H9 (cell line): Measurements from ENCODE around the gene SPTBN1. TPM values are rescaled to one million over a fixed set of nuclear protein-coding genes. Genes with fewer than 3 reads are reported as not detected.

Experiments
- DNase-seq: peaks from one replicate; pipeline ENCODE4 v3.0.0-alpha.2; 2017
- H2AFZ ChIP-seq: one replicate; pipeline ENCODE4 v1.6.1; 2013; ENCODE audit warnings: mild to moderate bottlenecking, low read length, control low read depth, moderate library complexity
- H2AK5ac ChIP-seq: 2 replicates; pipeline ENCODE4 v1.6.1; 2013; ENCODE audit warnings: low read length, control low read depth, mixed read lengths; ENCODE audit not compliant: insufficient read length
- H2BK120ac ChIP-seq: one replicate; pipeline ENCODE4 v1.6.1; 2013; ENCODE audit warnings: low read depth, mild to moderate bottlenecking, low read length, control low read depth, inconsistent platforms; ENCODE audit not compliant: poor library complexity, severe bottlenecking
- H2BK12ac ChIP-seq: 2 replicates; pipeline ENCODE4 v1.6.1; 2013; ENCODE audit warnings: low read length, control low read depth, mixed read lengths, low read depth; ENCODE audit not compliant: insufficient read length
- H2BK15ac ChIP-seq: 2 replicates; pipeline ENCODE4 v1.6.1; 2013; ENCODE audit warnings: low read depth, low read length, control low read depth
- H2BK20ac ChIP-seq: one replicate; pipeline ENCODE4 v1.6.1; 2013; ENCODE audit warnings: low read depth, mild to moderate bottlenecking, low read length, control low read depth, inconsistent platforms; ENCODE audit not compliant: poor library complexity, severe bottlenecking
- H2BK5ac ChIP-seq: 2 replicates; pipeline ENCODE4 v1.6.1; 2013; ENCODE audit warnings: low read length, control low read depth, mixed read lengths; ENCODE audit not compliant: insufficient read length
- H3K14ac ChIP-seq: 2 replicates; pipeline ENCODE4 v1.6.1; 2013; ENCODE audit warnings: low read length, control low read depth; ENCODE audit not compliant: insufficient read depth
- H3K18ac ChIP-seq: 2 replicates; pipeline ENCODE4 v1.6.1; 2013; ENCODE audit warnings: low read depth, mild to moderate bottlenecking, mixed read lengths, low read length, control low read depth; ENCODE audit not compliant: insufficient read length
- H3K23ac ChIP-seq: 2 replicates; pipeline ENCODE4 v1.6.1; 2013; ENCODE audit warnings: low read length, control low read depth, mixed read lengths, low read depth; ENCODE audit not compliant: insufficient read length
- H3K23me2 ChIP-seq: 2 replicates; pipeline ENCODE4 v1.6.1; 2013; ENCODE audit warnings: low read depth, mild to moderate bottlenecking, mixed read lengths, low read length, control low read depth; ENCODE audit not compliant: insufficient read length, poor library complexity, severe bottlenecking
- H3K27ac ChIP-seq: 2 replicates; pipeline ENCODE4 v1.5.1; 2013; ENCODE audit warnings: low read length, control low read depth, mixed read lengths, low read depth; ENCODE audit not compliant: insufficient read length
- H3K27me3 ChIP-seq: 2 replicates; pipeline ENCODE4 v1.6.1; 2013; ENCODE audit warnings: low read length, control low read depth, inconsistent platforms; ENCODE audit not compliant: insufficient read depth
- H3K4ac ChIP-seq: 2 replicates; pipeline ENCODE4 v1.6.1; 2013; ENCODE audit warnings: low read depth, mild to moderate bottlenecking, control low read depth, inconsistent platforms, low read length, moderate library complexity
- H3K4me1 ChIP-seq: 2 replicates; pipeline ENCODE4 v1.6.1; 2013; ENCODE audit warnings: low read length, control low read depth, inconsistent platforms; ENCODE audit not compliant: insufficient read depth
- H3K4me2 ChIP-seq: 2 replicates; pipeline ENCODE4 v1.6.1; 2013; ENCODE audit warnings: low read length, control low read depth, mixed read lengths; ENCODE audit not compliant: insufficient read length, insufficient read depth
- H3K56ac ChIP-seq: 2 replicates; pipeline ENCODE4 v1.6.1; 2013; ENCODE audit warnings: low read depth, mild to moderate bottlenecking, mixed read lengths, low read length, control low read depth; ENCODE audit not compliant: insufficient read length
- H3K79me1 ChIP-seq: 2 replicates; pipeline ENCODE4 v1.6.1; 2013; ENCODE audit warnings: low read depth, mild to moderate bottlenecking, moderate library complexity, low read length, control low read depth, inconsistent platforms; ENCODE audit not compliant: insufficient read depth, poor library complexity, severe bottlenecking
- H3K79me2 ChIP-seq: 2 replicates; pipeline ENCODE4 v1.6.1; 2013; ENCODE audit warnings: low read length, control low read depth, inconsistent platforms; ENCODE audit not compliant: insufficient read depth
- H3K9ac ChIP-seq: 2 replicates; pipeline ENCODE4 v1.6.1; 2013; ENCODE audit warnings: low read length, control low read depth, mixed read lengths; ENCODE audit not compliant: insufficient read length; ENCODE audit errors: extremely low read depth
- H3K9me3 ChIP-seq: one replicate; pipeline ENCODE4 v1.6.1; 2013; ENCODE audit warnings: low read depth, low read length, inconsistent platforms; ENCODE audit not compliant: control insufficient read depth
- H3T11ph ChIP-seq: one replicate; pipeline ENCODE4 v1.6.1; 2013; ENCODE audit warnings: mild to moderate bottlenecking, low read length, control low read depth, inconsistent platforms
- H4K20me1 ChIP-seq: one replicate; pipeline ENCODE4 v1.6.1; 2013; ENCODE audit not compliant: control insufficient read depth, insufficient read length, insufficient read depth
- H4K5ac ChIP-seq: 2 replicates; pipeline ENCODE4 v1.6.1; 2013; ENCODE audit warnings: low read depth, mild to moderate bottlenecking, mixed read lengths, low read length, control low read depth; ENCODE audit not compliant: insufficient read length
- H4K8ac ChIP-seq: replicated peaks from 2 replicates; pipeline ENCODE4 v1.6.1; 2013; ENCODE audit warnings: low read length, control low read depth, mixed read lengths, low read depth; ENCODE audit not compliant: insufficient read length
- H4K91ac ChIP-seq: 2 replicates; pipeline ENCODE4 v1.6.1; 2013; ENCODE audit warnings: low read depth, mild to moderate bottlenecking, moderate library complexity, mixed read lengths, low read length, control low read depth; ENCODE audit not compliant: insufficient read length
- H3K27ac Mint-ChIP-seq, 3 experiments: 2 replicates in 2 of 3; 3 replicates in 1 of 3; pipeline ENCODE4 v1.8.0; 2020 to 2021; ENCODE audit warnings: mixed read lengths in 3 of 3, mild to moderate bottlenecking in 1 of 3, moderate library complexity in 1 of 3
- H3K27me3 Mint-ChIP-seq: 2 replicates; pipeline ENCODE4 v1.8.0; 2021; ENCODE audit warnings: low read depth, mild to moderate bottlenecking, moderate library complexity, mixed read lengths
- H3K36me3 Mint-ChIP-seq, 3 experiments: 2 replicates in 2 of 3; 3 replicates in 1 of 3; pipeline ENCODE4 v1.8.0; 2020 to 2021; ENCODE audit warnings: low read depth in 3 of 3, mixed read lengths in 3 of 3; ENCODE audit not compliant: insufficient read depth in 1 of 3
- H3K4me1 Mint-ChIP-seq, 2 experiments: 2 replicates each; pipeline ENCODE4 v1.8.0; 2020; ENCODE audit warnings: mixed read lengths in 2 of 2
- H3K4me3 Mint-ChIP-seq, 2 experiments: 2 replicates in 1 of 2; 3 replicates in 1 of 2; pipeline ENCODE4 v1.8.0; 2020 to 2021; ENCODE audit warnings: mild to moderate bottlenecking in 2 of 2, mixed read lengths in 2 of 2, moderate library complexity in 1 of 2
- H3K9me3 Mint-ChIP-seq, 2 experiments: 2 replicates in 1 of 2; 3 replicates in 1 of 2; pipeline ENCODE4 v1.8.0; 2020; ENCODE audit warnings: mild to moderate bottlenecking in 2 of 2, mixed read lengths in 2 of 2, moderate library complexity in 1 of 2
- WGBS: extraction: QIAGEN DNeasy Blood & Tissue Kit; methylation state at CpG from one replicate; pipeline ENCODE4 v1.1.7; 2013; ENCODE audit warnings: missing lambda C conversion rate, low lambda C conversion rate, mixed read lengths; ENCODE audit not compliant: insufficient read length; ENCODE audit errors: extremely low coverage; 5-methylcytosine and 5-hydroxymethylcytosine counted together
- total RNA-seq: library from RNA; stranded (reverse); gene quantifications from 2 replicates; pipeline ENCODE4 v1.2.1, GENCODE V29; 2021
- TF ChIP-seq, protein P1 (sequence below): fragments of 200-600 bp; sonication (generic); conservative IDR thresholded peaks from 3 replicates; pipeline ENCODE4 v1.8.0; 2021; ENCODE audit warnings: antibody characterized with exemption, mild to moderate bottlenecking

SPTBN1 gene
- total RNA-seq, 1 experiment from 2014 or later, result 164 TPM

DNA sequence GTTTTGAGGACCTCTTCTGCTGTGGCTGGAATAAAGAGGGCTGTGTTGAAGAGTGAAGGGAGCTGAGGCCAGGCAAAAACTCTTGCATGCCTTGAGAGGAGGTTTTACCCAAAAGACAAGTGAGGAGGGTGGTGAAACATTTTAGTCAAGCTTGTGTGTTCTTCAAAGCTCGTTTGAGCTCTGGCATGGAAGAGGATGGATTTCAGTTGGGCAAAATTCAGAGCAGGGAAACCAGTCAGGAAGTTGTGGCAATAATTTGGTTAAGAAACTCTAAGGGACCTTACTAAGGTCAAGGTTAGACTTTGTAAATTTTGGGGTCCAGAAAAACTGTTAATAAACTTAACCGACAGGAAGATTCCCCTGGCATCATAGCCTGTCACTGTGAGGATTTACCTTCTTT is 34.7 kb downstream of the SPTBN1 start:
- no peak overlapping the region for H3K18ac ChIP-seq
- H4K20me1 ChIP-seq, result no peaks in the 10 kb centered on the region
- Mint-ChIP-seq H3K36me3 (peaks cover 0 to 5% (median 3%) of the 10 kb centered on the region in 3 experiments; a peak in 4 of 7 replicates), H3K27me3 (no peaks in the 10 kb centered on the region), H3K9me3 (peaks cover 3% of the 10 kb centered on the region in 2 experiments; a peak in 2 of 5 replicates), H3K4me1 (peaks cover 4 to 11% of the 10 kb centered on the region in 2 experiments), H3K4me3 (no peak overlapping the region), H3K27ac (peak overlapping the region in 2 of 3 experiments; percentile 0 to 47; a peak in 2 of 7 replicates)
- H4K91ac ChIP-seq, result no peak overlapping the region
- H3T11ph ChIP-seq, result no peak overlapping the region
- H3K56ac ChIP-seq, result no peak overlapping the region
- no peak overlapping the region for H3K4me2 ChIP-seq
- no peak overlapping the region for H2BK20ac ChIP-seq
- H3K79me1 ChIP-seq, result no peaks in the 10 kb centered on the region
- H2BK5ac ChIP-seq, result no peak overlapping the region
- H2AK5ac ChIP-seq, result no peak overlapping the region
- H3K79me2 ChIP-seq, result no peaks in the 10 kb centered on the region
- H4K5ac ChIP-seq, result no peak overlapping the region
- no peak overlapping the region for H2AFZ ChIP-seq
- TF ChIP-seq, protein P1, sequence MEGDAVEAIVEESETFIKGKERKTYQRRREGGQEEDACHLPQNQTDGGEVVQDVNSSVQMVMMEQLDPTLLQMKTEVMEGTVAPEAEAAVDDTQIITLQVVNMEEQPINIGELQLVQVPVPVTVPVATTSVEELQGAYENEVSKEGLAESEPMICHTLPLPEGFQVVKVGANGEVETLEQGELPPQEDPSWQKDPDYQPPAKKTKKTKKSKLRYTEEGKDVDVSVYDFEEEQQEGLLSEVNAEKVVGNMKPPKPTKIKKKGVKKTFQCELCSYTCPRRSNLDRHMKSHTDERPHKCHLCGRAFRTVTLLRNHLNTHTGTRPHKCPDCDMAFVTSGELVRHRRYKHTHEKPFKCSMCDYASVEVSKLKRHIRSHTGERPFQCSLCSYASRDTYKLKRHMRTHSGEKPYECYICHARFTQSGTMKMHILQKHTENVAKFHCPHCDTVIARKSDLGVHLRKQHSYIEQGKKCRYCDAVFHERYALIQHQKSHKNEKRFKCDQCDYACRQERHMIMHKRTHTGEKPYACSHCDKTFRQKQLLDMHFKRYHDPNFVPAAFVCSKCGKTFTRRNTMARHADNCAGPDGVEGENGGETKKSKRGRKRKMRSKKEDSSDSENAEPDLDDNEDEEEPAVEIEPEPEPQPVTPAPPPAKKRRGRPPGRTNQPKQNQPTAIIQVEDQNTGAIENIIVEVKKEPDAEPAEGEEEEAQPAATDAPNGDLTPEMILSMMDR, result no peak
- no peak overlapping the region for H2BK15ac ChIP-seq
- H3K23ac ChIP-seq, result no peak overlapping the region
- no peak overlapping the region for H3K4ac ChIP-seq
- H3K9ac ChIP-seq, result no peak overlapping the region
- H2BK120ac ChIP-seq, result no peak overlapping the region
- no CpG with 5 or more reads among the region's 2 CpGs for WGBS
- H3K27ac ChIP-seq, result no peak overlapping the region
- H3K14ac ChIP-seq, result no peak overlapping the region
- no peak overlapping the region for H2BK12ac ChIP-seq
- H3K27me3 ChIP-seq, result no peaks in the 10 kb centered on the region
- no peaks in the 10 kb centered on the region for H3K23me2 ChIP-seq
- DNase-seq, result no peak
- H4K8ac ChIP-seq, result no peak overlapping the region
- H3K9me3 ChIP-seq, result no peaks in the 10 kb centered on the region
- no peaks in the 10 kb centered on the region for H3K4me1 ChIP-seq
